ENCODE results near the gene PCBP3.

The PCBP3 gene

GRCh38 chr21:45886610-45887026 is 243.1 kb downstream of the PCBP3 start:
- no peak overlapping the region for H3K27ac ChIP-seq
- TF ChIP-seq CTCF (IDR thresholded peaks at IDR 0.05), result no peak
- no peak for TF ChIP-seq ZFX (IDR thresholded peaks at IDR 0.05; ENCODE audit: borderline replicate concordance)

GRCh38 chr21:45887120-45887611 is 243.6 kb downstream of the PCBP3 start:
- TF ChIP-seq CTCF (IDR thresholded peaks at IDR 0.05), result no peak
- no peak for TF ChIP-seq ZFX (IDR thresholded peaks at IDR 0.05; ENCODE audit: borderline replicate concordance)
- H3K27ac ChIP-seq, result no peak overlapping the region

GRCh38 chr21:45887788-45888187 is 244.3 kb downstream of the PCBP3 start:
- TF ChIP-seq ZFX (IDR thresholded peaks at IDR 0.05; ENCODE audit: borderline replicate concordance), result no peak
- TF ChIP-seq CTCF (IDR thresholded peaks at IDR 0.05), result no peak
- no peak overlapping the region for H3K27ac ChIP-seq

- H3K27ac ChIP-seq, result no peak overlapping the region
- TF ChIP-seq CTCF (IDR thresholded peaks at IDR 0.05), result no peak
Observed at GRCh38 chr21:45888386-45889009, 245.0 kb downstream of the PCBP3 start.

GRCh38 chr21:45889256-45889655 is 245.7 kb downstream of the PCBP3 start:
- TF ChIP-seq CTCF (IDR thresholded peaks at IDR 0.05) (no peak), ZFX (IDR thresholded peaks at IDR 0.05; ENCODE audit: borderline replicate concordance) (no peak)
- H3K27ac ChIP-seq, result no peak overlapping the region

GRCh38 chr21:45889961-45890360 is 246.4 kb downstream of the PCBP3 start:
- no peak overlapping the region for H3K27ac ChIP-seq
- TF ChIP-seq ZFX (IDR thresholded peaks at IDR 0.05; ENCODE audit: borderline replicate concordance) (no peak), CTCF (IDR thresholded peaks at IDR 0.05) (no peak)

GRCh38 chr21:45891388-45892155 is 248.0 kb downstream of the PCBP3 start:
- TF ChIP-seq ZFX (IDR thresholded peaks at IDR 0.05; ENCODE audit: borderline replicate concordance) (no peak), CTCF (IDR thresholded peaks at IDR 0.05) (no peak)

More at GRCh38 chr21:45891388-45892155, 248.0 kb downstream of the PCBP3 start:
- no peak overlapping the region for H3K27ac ChIP-seq

All from 22Rv1 (cell line).